ENCODE data around the gene POLR1H. TPM values are rescaled to one million over a fixed set of nuclear protein-coding genes. Genes with fewer than 3 reads are reported as not detected.

POLR1H gene
- total RNA-seq, 4 donors from 2014 or later: 21.2 to 121 (median 33.4) TPM

DNA sequence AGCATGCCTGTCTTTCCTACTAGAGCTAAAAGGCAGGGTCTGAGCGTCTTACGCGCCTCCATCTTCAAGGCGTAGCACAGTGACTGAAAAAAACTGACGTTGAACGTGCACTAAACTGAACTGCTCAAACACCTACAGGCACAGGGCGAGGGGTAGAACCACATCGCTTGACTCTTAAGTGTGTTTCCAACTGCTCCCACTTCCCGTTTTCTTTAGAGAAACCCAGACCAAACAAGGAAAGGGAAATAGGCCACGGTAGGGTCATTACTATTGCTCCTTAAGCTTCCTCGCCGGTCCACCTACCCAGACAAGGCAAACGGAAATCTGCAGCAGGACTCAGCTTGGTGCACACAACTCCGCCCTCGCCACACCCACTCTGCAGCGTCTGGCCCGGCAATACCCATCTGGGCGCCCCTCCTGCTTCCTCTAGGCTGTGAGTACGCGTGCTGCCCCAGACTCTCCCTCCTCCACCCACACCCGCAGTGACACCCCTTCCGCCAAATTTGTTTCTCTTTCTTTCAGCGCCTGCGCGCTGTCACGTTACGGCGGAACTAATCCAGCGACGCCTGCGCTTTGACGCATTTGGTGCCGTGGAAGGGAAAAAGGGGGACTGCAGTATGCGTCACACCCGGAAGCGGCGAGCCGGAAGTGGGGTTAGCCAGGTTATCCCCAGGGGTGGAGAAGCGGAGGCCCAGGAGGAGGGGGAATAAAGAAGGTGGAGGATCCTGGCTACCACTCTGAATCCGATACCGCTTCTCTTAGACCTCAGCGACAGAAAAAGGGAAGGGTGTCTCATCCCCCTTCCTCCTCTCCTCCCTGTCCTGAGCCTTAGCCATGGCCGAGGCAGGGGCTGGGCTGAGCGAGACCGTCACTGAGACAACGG lies 5.8 kb downstream of the POLR1H start, which contains the start of gene PPP1R11:
TSS of gene PPP1R11 (plus strand) at position 622 of the 883 bp plus-strand sequence. CDS start at position 835, 213 bp downstream.
- Histone ChIP-seq H3K27ac (peak within 1 kb of the TSS; percentile 87 to 89), H3K4me1 (peaks cover 7 to 8% of the 10 kb centered on the region in 2 donors), H3K4me3 (peak within 1 kb of the TSS; percentile 63 to 79), H3K27me3 (peaks cover 0 to 3% of the 10 kb centered on the region in 2 donors), H3K36me3 (no peaks in the 10 kb centered on the region), H3K9me3 (no peaks in the 10 kb centered on the region)
- peak; percentile 99 for DNase-seq
- intact Hi-C loops (cut with DNase I; ENCODE audit: low total_unique reads): no loop called here
- peak; percentile 71 to 72 for TF ChIP-seq POLR2A (IDR thresholded peaks at IDR 0.05)
- TF ChIP-seq, protein P1, sequence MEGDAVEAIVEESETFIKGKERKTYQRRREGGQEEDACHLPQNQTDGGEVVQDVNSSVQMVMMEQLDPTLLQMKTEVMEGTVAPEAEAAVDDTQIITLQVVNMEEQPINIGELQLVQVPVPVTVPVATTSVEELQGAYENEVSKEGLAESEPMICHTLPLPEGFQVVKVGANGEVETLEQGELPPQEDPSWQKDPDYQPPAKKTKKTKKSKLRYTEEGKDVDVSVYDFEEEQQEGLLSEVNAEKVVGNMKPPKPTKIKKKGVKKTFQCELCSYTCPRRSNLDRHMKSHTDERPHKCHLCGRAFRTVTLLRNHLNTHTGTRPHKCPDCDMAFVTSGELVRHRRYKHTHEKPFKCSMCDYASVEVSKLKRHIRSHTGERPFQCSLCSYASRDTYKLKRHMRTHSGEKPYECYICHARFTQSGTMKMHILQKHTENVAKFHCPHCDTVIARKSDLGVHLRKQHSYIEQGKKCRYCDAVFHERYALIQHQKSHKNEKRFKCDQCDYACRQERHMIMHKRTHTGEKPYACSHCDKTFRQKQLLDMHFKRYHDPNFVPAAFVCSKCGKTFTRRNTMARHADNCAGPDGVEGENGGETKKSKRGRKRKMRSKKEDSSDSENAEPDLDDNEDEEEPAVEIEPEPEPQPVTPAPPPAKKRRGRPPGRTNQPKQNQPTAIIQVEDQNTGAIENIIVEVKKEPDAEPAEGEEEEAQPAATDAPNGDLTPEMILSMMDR (IDR thresholded peaks at IDR 0.05): peak in 1 of 4 experiments; percentile 11

DNA sequence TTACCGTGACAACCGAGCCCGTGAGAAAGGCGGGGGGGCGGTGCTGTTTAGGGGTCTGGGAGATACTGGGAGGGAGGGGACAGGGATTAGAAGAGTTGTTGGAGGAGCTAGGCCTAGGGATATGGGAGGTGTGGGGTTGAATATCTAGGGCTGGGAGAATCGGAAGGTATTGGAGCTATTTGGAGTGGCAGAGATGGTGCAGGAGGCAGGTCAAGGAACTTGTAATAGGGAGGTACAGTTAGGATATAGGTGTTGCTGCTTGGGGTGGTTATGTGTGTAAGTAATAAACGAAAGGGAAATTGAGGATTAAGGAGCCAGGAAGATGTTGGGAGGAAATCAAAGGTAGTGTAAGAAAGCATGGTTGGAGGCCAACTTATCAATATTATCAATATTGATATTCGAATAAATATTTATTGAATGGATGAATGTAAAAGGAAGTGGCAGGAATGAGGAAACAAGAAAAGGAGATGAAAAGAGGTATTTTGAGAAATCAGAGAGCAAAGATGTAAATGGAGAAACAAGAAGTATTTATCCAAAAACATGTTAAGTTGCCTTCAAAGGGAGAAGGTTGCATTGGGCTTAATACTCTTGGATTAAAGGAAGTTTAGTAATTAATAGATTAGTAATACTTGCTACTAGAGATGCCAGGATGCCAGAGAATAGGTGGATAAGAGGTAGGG lies 6.5 kb downstream of the POLR1H start:
- H3K27me3 ChIP-seq: peaks cover under 1 to 3% of the 10 kb centered on the region in 2 donors
- DNase-seq: no peak
- H3K9me3 ChIP-seq: no peaks in the 10 kb centered on the region
- H3K36me3 ChIP-seq: no peaks in the 10 kb centered on the region
- H3K4me3 ChIP-seq: peak overlapping the region; percentile 63 to 79
- H3K27ac ChIP-seq: peak overlapping the region; percentile 87 to 89
- intact Hi-C loops (cut with DNase I; ENCODE audit: low total_unique reads): no loop called here
- TF ChIP-seq, protein P1 (IDR thresholded peaks at IDR 0.05): no peak
- TF ChIP-seq POLR2A (IDR thresholded peaks at IDR 0.05): no peak
- peaks cover 7 to 8% of the 10 kb centered on the region in 2 donors for H3K4me1 ChIP-seq

DNA sequence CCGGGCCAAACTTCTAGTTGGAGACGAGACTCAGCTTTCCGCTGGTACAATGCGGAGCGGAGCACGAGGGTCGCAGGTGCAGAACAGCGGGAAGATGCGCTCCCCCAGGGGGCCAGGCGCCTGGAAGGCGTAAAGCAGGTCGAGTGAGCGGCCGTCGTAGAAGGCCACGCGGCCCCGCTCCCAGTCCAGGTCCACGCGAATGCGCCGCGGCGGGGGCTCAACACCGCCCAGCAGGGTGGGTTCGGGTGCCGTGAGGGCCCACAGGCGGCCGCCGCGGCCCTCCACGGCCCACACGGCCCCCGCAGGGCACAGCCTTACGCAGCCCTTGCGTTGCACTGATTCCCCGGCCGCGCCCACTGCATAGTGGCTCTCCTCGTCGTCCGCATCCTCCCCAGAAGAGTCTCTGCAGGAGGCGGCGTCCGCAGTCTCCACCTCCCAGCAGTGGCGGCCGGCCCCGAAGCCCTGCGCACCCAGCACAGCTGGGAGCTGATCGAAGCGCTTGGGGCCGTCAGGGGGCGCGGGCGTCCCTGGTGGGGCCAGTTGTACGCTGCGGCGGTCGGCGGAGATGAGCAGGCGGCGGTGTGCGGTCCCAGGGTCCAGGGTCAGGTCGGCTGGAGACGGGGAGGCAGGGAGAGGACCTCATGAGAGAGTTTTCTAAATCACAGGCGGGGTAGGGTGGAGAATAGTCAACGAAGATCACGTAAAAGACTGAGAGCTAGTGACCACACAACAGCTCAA lies 10.2 kb downstream of the POLR1H start:
- no peak for DNase-seq
- H3K27me3 ChIP-seq: peaks cover 12 to 20% of the 10 kb centered on the region in 2 donors
- H3K4me3 ChIP-seq: no peak overlapping the region
- peaks cover 8 to 20% of the 10 kb centered on the region in 2 donors for H3K4me1 ChIP-seq
- intact Hi-C loops (cut with DNase I; ENCODE audit: low total_unique reads): no loop called here
- H3K9me3 ChIP-seq: no peaks in the 10 kb centered on the region
- no peak overlapping the region for H3K27ac ChIP-seq
- H3K36me3 ChIP-seq: no peaks in the 10 kb centered on the region
- TF ChIP-seq, protein P1 (IDR thresholded peaks at IDR 0.05): no peak
- no peak for TF ChIP-seq POLR2A (IDR thresholded peaks at IDR 0.05)

DNA sequence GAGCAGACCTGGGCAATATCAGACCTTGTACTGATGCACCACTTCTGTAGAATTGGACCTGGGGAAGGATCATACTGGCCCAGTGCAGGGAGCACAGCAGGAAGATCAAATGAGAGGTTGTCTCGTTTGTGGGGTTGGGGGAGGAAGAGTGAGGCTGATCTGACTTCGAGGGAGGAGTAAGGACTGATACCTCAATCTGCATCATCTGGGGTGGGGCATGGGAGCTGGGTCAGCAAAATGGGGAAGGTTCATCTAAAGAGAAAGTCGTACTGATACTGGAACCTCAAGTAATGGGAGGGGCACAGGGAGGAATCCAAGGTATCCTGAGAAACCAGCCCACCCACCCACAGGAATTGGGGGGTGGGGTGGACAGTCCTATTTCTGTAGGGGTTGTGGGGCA lies 10.8 kb downstream of the POLR1H start:
- Histone ChIP-seq H3K4me1 (peaks cover 8 to 20% of the 10 kb centered on the region in 2 donors), H3K4me3 (no peak overlapping the region), H3K27me3 (peaks cover 12 to 20% of the 10 kb centered on the region in 2 donors), H3K27ac (no peak overlapping the region), H3K36me3 (no peaks in the 10 kb centered on the region), H3K9me3 (no peaks in the 10 kb centered on the region)
- TF ChIP-seq, protein P1 (IDR thresholded peaks at IDR 0.05): no peak
- no peak for TF ChIP-seq POLR2A (IDR thresholded peaks at IDR 0.05)
- no peak for DNase-seq
- intact Hi-C loops (cut with DNase I; ENCODE audit: low total_unique reads): no loop called here
